Neural progenitor cell (in vitro differentiated cells): ENCODE data around the gene MKNK2. TPM values are rescaled to one million over a fixed set of nuclear protein-coding genes. Genes with fewer than 3 reads are reported as not detected.

Source experiments
- DNase-seq: peaks from one replicate; pipeline ENCODE4 v3.0.0-alpha.2; 2016; ENCODE audit warnings: low spot score
- H2AFZ ChIP-seq: fragments of 200-600 bp; sonication (generic); replicated peaks from 2 replicates; pipeline ENCODE4 v1.6.1; 2016; ENCODE audit warnings: antibody characterized with exemption
- H3F3A ChIP-seq: fragments of 200-600 bp; sonication (generic); 2 replicates; pipeline ENCODE4 v1.6.1; 2016; ENCODE audit warnings: antibody characterized with exemption, low read depth
- H3K27ac ChIP-seq: fragments of 200-600 bp; sonication (generic); 2 replicates; pipeline ENCODE4 v1.5.1; 2016; ENCODE audit warnings: mild to moderate bottlenecking
- H3K27me3 ChIP-seq: fragments of 200-600 bp; sonication (generic); 2 replicates; pipeline ENCODE4 v1.6.1; 2016; ENCODE audit warnings: mild to moderate bottlenecking, moderate library complexity
- H3K36me3 ChIP-seq: fragments of 200-600 bp; sonication (generic); 2 replicates; pipeline ENCODE4 v1.5.1; 2016
- H3K4me1 ChIP-seq: fragments of 200-600 bp; sonication (generic); 2 replicates; pipeline ENCODE4 v1.6.1; 2016; ENCODE audit warnings: mixed run types
- H3K4me2 ChIP-seq: fragments of 200-600 bp; sonication (generic); 2 replicates; pipeline ENCODE4 v1.6.1; 2016
- H3K4me3 ChIP-seq: fragments of 200-600 bp; sonication (generic); 2 replicates; pipeline ENCODE4 v1.5.1; 2016
- H3K79me2 ChIP-seq: fragments of 200-600 bp; sonication (generic); 2 replicates; pipeline ENCODE4 v1.6.1; 2016; ENCODE audit warnings: low read depth
- H3K9ac ChIP-seq: fragments of 200-600 bp; sonication (generic); 2 replicates; pipeline ENCODE4 v1.6.1; 2016
- H3K9me3 ChIP-seq: fragments of 200-600 bp; sonication (generic); 2 replicates; pipeline ENCODE4 v1.5.1; 2016; ENCODE audit warnings: low read depth
- H4K20me1 ChIP-seq: fragments of 200-600 bp; sonication (generic); 2 replicates; pipeline ENCODE4 v1.6.1; 2016; ENCODE audit warnings: low read depth
- H3K27ac Mint-ChIP-seq: 3 replicates; pipeline ENCODE4 v1.8.0; 2021; ENCODE audit warnings: mixed read lengths
- H3K27me3 Mint-ChIP-seq: 2 replicates; pipeline ENCODE4 v1.8.0; 2022; ENCODE audit warnings: low read depth, mild to moderate bottlenecking, inconsistent platforms, moderate library complexity, mixed read lengths; ENCODE audit not compliant: insufficient read depth
- H3K36me3 Mint-ChIP-seq: 3 replicates; pipeline ENCODE4 v1.8.0; 2021; ENCODE audit warnings: mixed read lengths
- H3K4me1 Mint-ChIP-seq: 3 replicates; pipeline ENCODE4 v1.8.0; 2021; ENCODE audit warnings: mixed read lengths
- H3K4me3 Mint-ChIP-seq: 3 replicates; pipeline ENCODE4 v1.8.0; 2021; ENCODE audit warnings: mild to moderate bottlenecking, moderate library complexity, mixed read lengths
- H3K9me3 Mint-ChIP-seq: 3 replicates; pipeline ENCODE4 v1.8.0; 2020; ENCODE audit warnings: mixed read lengths
- CTCF ChIP-seq: fragments of 200-600 bp; sonication (generic); IDR thresholded peaks from 2 replicates; pipeline ENCODE4 v1.5.1; 2017; ENCODE audit warnings: antibody characterized with exemption, mild to moderate bottlenecking
- EZH2 ChIP-seq: fragments of 200-600 bp; sonication (generic); IDR thresholded peaks from 2 replicates; pipeline ENCODE4 v1.6.1; 2017; ENCODE audit warnings: antibody characterized with exemption, mild to moderate bottlenecking, moderate library complexity
- EZH2phosphoT487 ChIP-seq: fragments of 200-600 bp; sonication (generic); IDR thresholded peaks from 2 replicates; pipeline ENCODE4 v1.6.1; 2017; ENCODE audit warnings: antibody characterized with exemption
- total RNA-seq: library from RNA; depleted of rRNA; stranded (reverse); fragments of >200 nt; gene quantifications from 2 replicates; pipeline ENCODE4 v1.2.3, GENCODE V29; 2015; ENCODE audit warnings: low replicate concordance

Gene MKNK2
- total RNA-seq, 1 donor from 2014 or later: 46.0 TPM

- H3F3A ChIP-seq: no peaks in the 10 kb centered on the region
- no peak overlapping the region for H3K4me2 ChIP-seq
- no peak overlapping the region for H2AFZ ChIP-seq
- Mint-ChIP-seq H3K4me3 (no peak overlapping the region), H3K9me3 (no peaks in the 10 kb centered on the region), H3K27me3 (peaks cover 5% of the 10 kb centered on the region), H3K27ac (no peak overlapping the region), H3K4me1 (no peaks in the 10 kb centered on the region), H3K36me3 (peaks cover 2% of the 10 kb centered on the region)
- H3K36me3 ChIP-seq: no peaks in the 10 kb centered on the region
- TF ChIP-seq EZH2 (no peak), CTCF (no peak), EZH2phosphoT487 (no peak)
- H3K27me3 ChIP-seq: no peaks in the 10 kb centered on the region
- H3K4me1 ChIP-seq: no peaks in the 10 kb centered on the region
- H3K9me3 ChIP-seq: no peaks in the 10 kb centered on the region
- DNase-seq: no peak
- H3K27ac ChIP-seq: no peak overlapping the region
- no peak overlapping the region for H3K4me3 ChIP-seq
- H4K20me1 ChIP-seq: no peaks in the 10 kb centered on the region
- no peaks in the 10 kb centered on the region for H3K79me2 ChIP-seq
- H3K9ac ChIP-seq: no peak overlapping the region
Observed at GRCh38 chr19:2077833-2078619, 27.0 kb upstream of the MKNK2 start.

GRCh38 chr19:2077398-2077797 lies 26.4 kb upstream of the MKNK2 start:
- Histone ChIP-seq H3K9me3 (no peaks in the 10 kb centered on the region), H3K36me3 (no peaks in the 10 kb centered on the region), H4K20me1 (no peaks in the 10 kb centered on the region), H3K27me3 (no peaks in the 10 kb centered on the region), H3K4me2 (no peak overlapping the region), H3F3A (no peaks in the 10 kb centered on the region), H3K4me1 (no peaks in the 10 kb centered on the region), H3K4me3 (no peak overlapping the region), H3K79me2 (no peaks in the 10 kb centered on the region), H3K27ac (no peak overlapping the region), H2AFZ (no peak overlapping the region), H3K9ac (no peak overlapping the region)
- Mint-ChIP-seq H3K4me3 (no peak overlapping the region), H3K27me3 (peaks cover 5% of the 10 kb centered on the region), H3K36me3 (peaks cover 5% of the 10 kb centered on the region), H3K9me3 (no peaks in the 10 kb centered on the region), H3K27ac (no peak overlapping the region), H3K4me1 (no peaks in the 10 kb centered on the region)
- TF ChIP-seq CTCF (no peak), EZH2phosphoT487 (no peak), EZH2 (no peak)
- no peak for DNase-seq

GRCh38 chr19:2076526-2076944 lies 25.5 kb upstream of the MKNK2 start:
- no peaks in the 10 kb centered on the region for H3K9me3 Mint-ChIP-seq
- TF ChIP-seq CTCF (no peak), EZH2 (no peak), EZH2phosphoT487 (no peak)
- no peak overlapping the region for H3K9ac ChIP-seq
- no peaks in the 10 kb centered on the region for H3K9me3 ChIP-seq
- H3K4me3 Mint-ChIP-seq: no peak overlapping the region
- no peaks in the 10 kb centered on the region for H3K36me3 ChIP-seq
- H3F3A ChIP-seq: no peaks in the 10 kb centered on the region
- no peak overlapping the region for H3K27ac ChIP-seq
- H3K4me3 ChIP-seq: no peak overlapping the region
- no peaks in the 10 kb centered on the region for H4K20me1 ChIP-seq
- DNase-seq: no peak
- no peaks in the 10 kb centered on the region for H3K79me2 ChIP-seq
- H3K4me1 ChIP-seq: no peaks in the 10 kb centered on the region
- H3K27me3 Mint-ChIP-seq: peaks cover 5% of the 10 kb centered on the region
- no peaks in the 10 kb centered on the region for H3K4me1 Mint-ChIP-seq
- no peaks in the 10 kb centered on the region for H3K27me3 ChIP-seq
- H3K27ac Mint-ChIP-seq: no peak overlapping the region
- peaks cover 8% of the 10 kb centered on the region for H3K36me3 Mint-ChIP-seq
- H3K4me2 ChIP-seq: no peak overlapping the region
- no peak overlapping the region for H2AFZ ChIP-seq
